GM19193 (cell line): ENCODE results near the gene TP63.

Experiments
- POLR2A ChIP-seq: IDR thresholded peaks from 4 replicates; pipeline ENCODE4 v1.6.1; 2011; ENCODE audit not compliant: insufficient read depth, insufficient read length; ENCODE audit errors: extremely low read depth

Gene TP63

GRCh38 chr3:189631373-189631408 is at the start of gene TP63:
Gene TP63 (plus strand): TSS chr3:189631389. CDS start chr3:189631516, 127 bp downstream.
- no peak for TF ChIP-seq POLR2A

GRCh38 chr3:189582179-189582578 is 49.0 kb upstream of the TP63 start:
- no peak for TF ChIP-seq POLR2A

GRCh38 chr3:189584645-189585044 is 46.5 kb upstream of the TP63 start:
- TF ChIP-seq POLR2A = no peak

GRCh38 chr3:189586941-189587663 is 44.1 kb upstream of the TP63 start:
- no peak for TF ChIP-seq POLR2A

- no peak for TF ChIP-seq POLR2A
Observed at GRCh38 chr3:189587664-189588040, 43.5 kb upstream of the TP63 start.

GRCh38 chr3:189588070-189588469 is 43.1 kb upstream of the TP63 start:
- TF ChIP-seq POLR2A = no peak

- no peak for TF ChIP-seq POLR2A
Observed at GRCh38 chr3:189588475-189589178, 42.6 kb upstream of the TP63 start.

GRCh38 chr3:189589179-189589569 is 42.0 kb upstream of the TP63 start:
- no peak for TF ChIP-seq POLR2A

- TF ChIP-seq POLR2A = no peak
Observed at GRCh38 chr3:189590223-189590622, 41.0 kb upstream of the TP63 start.

GRCh38 chr3:189593581-189593980 is 37.6 kb upstream of the TP63 start:
- no peak for TF ChIP-seq POLR2A

- no peak for TF ChIP-seq POLR2A
Observed at GRCh38 chr3:189597918-189598317, 33.3 kb upstream of the TP63 start.

- TF ChIP-seq POLR2A = no peak
Observed at GRCh38 chr3:189598530-189599225, 32.5 kb upstream of the TP63 start.

GRCh38 chr3:189602471-189602870 is 28.7 kb upstream of the TP63 start:
- TF ChIP-seq POLR2A = no peak

GRCh38 chr3:189605717-189606116 is 25.5 kb upstream of the TP63 start:
- TF ChIP-seq POLR2A = no peak

- no peak for TF ChIP-seq POLR2A
Observed at GRCh38 chr3:189606774-189607173, 24.4 kb upstream of the TP63 start.

GRCh38 chr3:189613122-189613521 is 18.1 kb upstream of the TP63 start:
- no peak for TF ChIP-seq POLR2A
